CD4-positive, alpha-beta memory T cell (primary cell): ENCODE measurements around the gene HK2. TPM values are rescaled to one million over a fixed set of nuclear protein-coding genes. Genes with fewer than 3 reads are reported as not detected.
A peak's percentile ranks its signal among the peaks of the same experiment; 100 is the strongest.

Source experiments
- CTCF ChIA-PET: fragments of 350-600 bp; sonication (Branson Sonifier 250); formaldehyde crosslinking; loops from one replicate; lab custom pipeline; 2021; ENCODE audit warnings: inconsistent platforms; ENCODE audit not compliant: partially characterized antibody; lab: Charles Lee
- POLR2A ChIA-PET: fragments of 350-600 bp; sonication (Branson Sonifier 250); formaldehyde crosslinking; loops from one replicate; lab custom pipeline; 2021; ENCODE audit not compliant: partially characterized antibody; lab: Charles Lee
- DNase-seq, 5 donors: peaks; one replicate each; pipeline versions ENCODE4 v3.0.0 to v3.0.0-alpha.2; 2020 to 2022; ENCODE audit warnings: mixed read lengths in 1 of 5
- H3K27ac ChIP-seq: one replicate; pipeline ENCODE4 v1.7.0; 2013; ENCODE audit warnings: low read depth, low read length
- H3K27me3 ChIP-seq: 2 replicates; pipeline ENCODE4 v1.7.0; 2013; ENCODE audit warnings: mild to moderate bottlenecking, low read length, moderate library complexity; ENCODE audit not compliant: insufficient read depth
- H3K36me3 ChIP-seq: 2 replicates; pipeline ENCODE4 v1.7.0; 2013; ENCODE audit warnings: mild to moderate bottlenecking, low read length, moderate library complexity; ENCODE audit not compliant: insufficient read depth
- H3K4me1 ChIP-seq: 2 replicates; pipeline ENCODE4 v1.7.0; 2013; ENCODE audit warnings: mild to moderate bottlenecking, low read length, moderate library complexity; ENCODE audit not compliant: insufficient read depth
- H3K4me3 ChIP-seq, 2 donors: one replicate each; pipeline ENCODE4 v1.7.0; 2013; ENCODE audit warnings: low read length in 2 of 2, mild to moderate bottlenecking in 1 of 2
- H3K9me3 ChIP-seq, 2 donors: one replicate each; pipeline ENCODE4 v1.7.0; 2013; ENCODE audit warnings: low read length in 2 of 2, control low read depth in 1 of 2; ENCODE audit not compliant: control insufficient read depth in 1 of 2
- H3K27ac Mint-ChIP-seq, 7 donors: one replicate each; pipeline ENCODE4 v1.8.0; 2020 to 2021; ENCODE audit warnings: mixed read lengths in 7 of 7, mild to moderate bottlenecking in 6 of 7, inconsistent platforms in 3 of 7, moderate library complexity in 3 of 7
- H3K27me3 Mint-ChIP-seq, 2 donors: one replicate each; pipeline ENCODE4 v1.8.0; 2020 to 2021; ENCODE audit warnings: mixed read lengths in 2 of 2
- H3K36me3 Mint-ChIP-seq, 2 donors: one replicate each; pipeline ENCODE4 v1.8.0; 2020 to 2021; ENCODE audit warnings: mixed read lengths in 2 of 2, inconsistent platforms in 1 of 2, mild to moderate bottlenecking in 1 of 2
- H3K4me1 Mint-ChIP-seq, 4 donors: one replicate each; pipeline ENCODE4 v1.8.0; 2020 to 2021; ENCODE audit warnings: mixed read lengths in 4 of 4, mild to moderate bottlenecking in 1 of 4
- H3K4me3 Mint-ChIP-seq, 8 donors: one replicate each; pipeline ENCODE4 v1.8.0; 2020 to 2021; ENCODE audit warnings: mixed read lengths in 8 of 8, mild to moderate bottlenecking in 7 of 8, moderate library complexity in 6 of 8, inconsistent platforms in 3 of 8
- H3K9me3 Mint-ChIP-seq, 8 donors: one replicate each; pipeline ENCODE4 v1.8.0; 2020 to 2021; ENCODE audit warnings: mixed read lengths in 8 of 8, mild to moderate bottlenecking in 5 of 8, inconsistent platforms in 3 of 8, moderate library complexity in 1 of 8
- intact Hi-C: fragments of 100-400 bp; cut with micrococcal nuclease; formaldehyde crosslinking; loops from one replicate; pipeline ENCODE4 v1.15.1; 2023
- polyA plus RNA-seq, 2 donors: library from polyadenylated mRNA; unstranded; fragments of 300-500 nt; fragmentation: Illumina TruSeq; gene quantifications; one replicate each; pipeline ENCODE4 v1.2.3, GENCODE V29; 2021
- total RNA-seq, 2 experiments: library from RNA; stranded (reverse); gene quantifications; one replicate each; pipeline ENCODE4 v1.2.3, GENCODE V29; 2021

The HK2 gene
- total and polyA plus RNA-seq, 4 experiments from 2014 or later = 1.7 to 9.4 (median 6.1) TPM

- ChIA-PET POLR2A (no interaction called here), CTCF (interaction anchor here (0.9 to 9.5 kb wide), 3 partner anchors 35 to 157 kb away, joined by 3 to 287 read pairs (median 17); partner anchors contain the start of gene HK2)
- Histone ChIP-seq H3K27ac (no peak overlapping the region), H3K27me3 (no peaks in the 10 kb centered on the region), H3K4me1 (peaks cover 3% of the 10 kb centered on the region), H3K4me3 (no peak overlapping the region), H3K36me3 (no peaks in the 10 kb centered on the region), H3K9me3 (no peaks in the 10 kb centered on the region)
- H3K4me1 Mint-ChIP-seq = peaks cover 1 to 17% (median 4%) of the 10 kb centered on the region in 4 donors
- peak overlapping the region in 2 of 7 donors; percentile 5 to 17 for H3K27ac Mint-ChIP-seq
- no peak overlapping the region for H3K4me3 Mint-ChIP-seq
- no peaks in the 10 kb centered on the region for H3K27me3 Mint-ChIP-seq
- no peak for DNase-seq
- H3K9me3 Mint-ChIP-seq = no peaks in the 10 kb centered on the region
- intact Hi-C loops = no loop called here
- H3K36me3 Mint-ChIP-seq = peaks cover 12 to 20% of the 10 kb centered on the region in 2 donors
Observed at GRCh38 chr2:74872389-74872836, 38.5 kb downstream of the HK2 start.

GRCh38 chr2:74873012-74873665, 39.2 kb downstream of the HK2 start:
- Mint-ChIP-seq H3K36me3 (peaks cover 12 to 19% of the 10 kb centered on the region in 2 donors), H3K4me1 (peaks cover 1 to 13% (median 4%) of the 10 kb centered on the region in 4 donors), H3K27me3 (no peaks in the 10 kb centered on the region), H3K4me3 (no peak overlapping the region), H3K9me3 (no peaks in the 10 kb centered on the region), H3K27ac (no peak overlapping the region)
- Histone ChIP-seq H3K36me3 (peaks cover 3% of the 10 kb centered on the region), H3K27ac (no peak overlapping the region), H3K27me3 (no peaks in the 10 kb centered on the region), H3K4me1 (peaks cover 3% of the 10 kb centered on the region), H3K9me3 (no peaks in the 10 kb centered on the region), H3K4me3 (no peak overlapping the region)
- CTCF ChIA-PET = interaction anchor here (1.0 to 9.5 kb wide), 5 partner anchors 24 to 158 kb away, joined by 3 to 287 read pairs (median 17); no protein-coding TSS in a partner anchor
- intact Hi-C loops = no loop called here
- POLR2A ChIA-PET = interaction anchor here (0.6 kb wide), 1 partner anchor 37 kb away, joined by 3 read pairs; no protein-coding TSS in a partner anchor
- no peak for DNase-seq

- H3K27ac Mint-ChIP-seq = peak overlapping the region in 3 of 7 donors; percentile 1 to 48 (median 19)
- H3K27me3 Mint-ChIP-seq = no peaks in the 10 kb centered on the region
- no peak overlapping the region for H3K4me3 ChIP-seq
- peaks cover 9 to 20% of the 10 kb centered on the region in 2 donors for H3K36me3 Mint-ChIP-seq
- H3K9me3 Mint-ChIP-seq = no peaks in the 10 kb centered on the region
- H3K36me3 ChIP-seq = peaks cover 5% of the 10 kb centered on the region
- no peak overlapping the region for H3K27ac ChIP-seq
- H3K4me1 Mint-ChIP-seq = peaks cover 0 to 7% (median 4%) of the 10 kb centered on the region in 4 donors
- POLR2A ChIA-PET = interaction anchor here (0.6 kb wide), 1 partner anchor 37 kb away, joined by 3 read pairs; no protein-coding TSS in a partner anchor
- H3K9me3 ChIP-seq = no peaks in the 10 kb centered on the region
- CTCF ChIA-PET = interaction anchor here (0.8 to 9.5 kb wide), 13 partner anchors 11 to 186 kb away, joined by 3 to 287 read pairs (median 12); partner anchors contain the start of gene HK2
- H3K27me3 ChIP-seq = no peaks in the 10 kb centered on the region
- no peak overlapping the region for H3K4me3 Mint-ChIP-seq
- no peak for DNase-seq
- H3K4me1 ChIP-seq = peaks cover 3% of the 10 kb centered on the region
- intact Hi-C loops = no loop called here
Observed at GRCh38 chr2:74873678-74874640, 40.0 kb downstream of the HK2 start.

- ChIA-PET CTCF (interaction anchor here (0.8 to 9.5 kb wide), 34 partner anchors 9 to 290 kb away, joined by 3 to 287 read pairs (median 5); partner anchors contain the start of gene HK2), POLR2A (interaction anchor here (0.6 to 2.2 kb wide), 5 partner anchors 26 to 161 kb away, joined by 3 to 7 read pairs (median 3); no protein-coding TSS in a partner anchor)
- H3K4me1 Mint-ChIP-seq = peaks cover 0 to 7% (median 4%) of the 10 kb centered on the region in 4 donors
- Histone ChIP-seq H3K27me3 (no peaks in the 10 kb centered on the region), H3K9me3 (no peaks in the 10 kb centered on the region), H3K27ac (no peak overlapping the region), H3K4me3 (no peak overlapping the region), H3K36me3 (peaks cover 5% of the 10 kb centered on the region), H3K4me1 (peaks cover 3% of the 10 kb centered on the region)
- H3K27me3 Mint-ChIP-seq = no peaks in the 10 kb centered on the region
- H3K36me3 Mint-ChIP-seq = peaks cover 24 to 40% of the 10 kb centered on the region in 2 donors
- intact Hi-C loops = loop anchor here (1.0 kb wide), 4 partner anchors 40 to 393 kb away; partner anchors contain the start of gene TTC31
- DNase-seq = peak; percentile 48 to 73 (median 66)
- H3K4me3 Mint-ChIP-seq = no peak overlapping the region
- peak overlapping the region in 3 of 7 donors; percentile 22 to 76 (median 53) for H3K27ac Mint-ChIP-seq
- H3K9me3 Mint-ChIP-seq = no peaks in the 10 kb centered on the region
Observed at GRCh38 chr2:74876081-74876886, 42.4 kb downstream of the HK2 start.

GRCh38 chr2:74877376-74877775, 43.4 kb downstream of the HK2 start:
- Mint-ChIP-seq H3K36me3 (peaks cover 29 to 48% of the 10 kb centered on the region in 2 donors), H3K4me1 (peaks cover 0 to 7% (median 4%) of the 10 kb centered on the region in 4 donors), H3K9me3 (no peaks in the 10 kb centered on the region), H3K27ac (no peak overlapping the region), H3K27me3 (no peaks in the 10 kb centered on the region), H3K4me3 (no peak overlapping the region)
- POLR2A ChIA-PET = interaction anchor here (1.1 to 2.2 kb wide), 3 partner anchors 36 to 162 kb away, joined by 3 to 5 read pairs (median 3); no protein-coding TSS in a partner anchor
- no peak for DNase-seq
- Histone ChIP-seq H3K27me3 (no peaks in the 10 kb centered on the region), H3K4me3 (no peak overlapping the region), H3K4me1 (peaks cover 3% of the 10 kb centered on the region), H3K36me3 (peaks cover 5% of the 10 kb centered on the region), H3K9me3 (no peaks in the 10 kb centered on the region), H3K27ac (no peak overlapping the region)
- CTCF ChIA-PET = interaction anchor here (0.8 to 9.5 kb wide), 24 partner anchors 10 to 393 kb away, joined by 3 to 287 read pairs (median 4); partner anchors contain the start of gene HK2
- intact Hi-C loops = no loop called here

- peaks cover 5% of the 10 kb centered on the region for H3K36me3 ChIP-seq
- Mint-ChIP-seq H3K27me3 (no peaks in the 10 kb centered on the region), H3K36me3 (peaks cover 29 to 52% of the 10 kb centered on the region in 2 donors), H3K27ac (no peak overlapping the region), H3K4me1 (peaks cover 0 to 7% (median 4%) of the 10 kb centered on the region in 4 donors), H3K9me3 (no peaks in the 10 kb centered on the region), H3K4me3 (no peak overlapping the region)
- no peak overlapping the region for H3K4me3 ChIP-seq
- CTCF ChIA-PET = interaction anchor here (0.8 to 9.5 kb wide), 16 partner anchors 9 to 394 kb away, joined by 3 to 287 read pairs (median 4); partner anchors contain the start of gene HK2
- no peak for DNase-seq
- no peaks in the 10 kb centered on the region for H3K9me3 ChIP-seq
- peaks cover 3% of the 10 kb centered on the region for H3K4me1 ChIP-seq
- intact Hi-C loops = no loop called here
- H3K27me3 ChIP-seq = no peaks in the 10 kb centered on the region
- no peak overlapping the region for H3K27ac ChIP-seq
- POLR2A ChIA-PET = interaction anchor here (1.1 kb wide), 1 partner anchor 43 kb away, joined by 3 read pairs; no protein-coding TSS in a partner anchor
Observed at GRCh38 chr2:74877781-74878433, 44.0 kb downstream of the HK2 start.
